Measurements from ENCODE around the gene TMEM87B. TPM values are rescaled to one million over a fixed set of nuclear protein-coding genes. Genes with fewer than 3 reads are reported as not detected.

The TMEM87B gene
- total RNA-seq, 1 experiment from 2014 or later: 10.6 TPM

- DNase-seq (ENCODE audit: low spot score) (no peak), ATAC-seq (no peak)
- Mint-ChIP-seq H3K36me3 (no peaks in the 10 kb centered on the region), H3K27ac (no peak overlapping the region), H3K9me3 (no peaks in the 10 kb centered on the region), H3K4me3 (no peak overlapping the region), H3K27me3 (ENCODE audit: low read depth) (no peaks in the 10 kb centered on the region), H3K4me1 (peaks cover 12% of the 10 kb centered on the region)
- no peak for TF ChIP-seq ZNF671 (CRISPR knock-in tag; IDR thresholded peaks at IDR 0.05)
- TF ChIP-seq NR3C1 (CRISPR knock-in tag; conservative IDR thresholded peaks at IDR 0.05; ENCODE audit: low read depth): no peak
- TF ChIP-seq, protein P1, sequence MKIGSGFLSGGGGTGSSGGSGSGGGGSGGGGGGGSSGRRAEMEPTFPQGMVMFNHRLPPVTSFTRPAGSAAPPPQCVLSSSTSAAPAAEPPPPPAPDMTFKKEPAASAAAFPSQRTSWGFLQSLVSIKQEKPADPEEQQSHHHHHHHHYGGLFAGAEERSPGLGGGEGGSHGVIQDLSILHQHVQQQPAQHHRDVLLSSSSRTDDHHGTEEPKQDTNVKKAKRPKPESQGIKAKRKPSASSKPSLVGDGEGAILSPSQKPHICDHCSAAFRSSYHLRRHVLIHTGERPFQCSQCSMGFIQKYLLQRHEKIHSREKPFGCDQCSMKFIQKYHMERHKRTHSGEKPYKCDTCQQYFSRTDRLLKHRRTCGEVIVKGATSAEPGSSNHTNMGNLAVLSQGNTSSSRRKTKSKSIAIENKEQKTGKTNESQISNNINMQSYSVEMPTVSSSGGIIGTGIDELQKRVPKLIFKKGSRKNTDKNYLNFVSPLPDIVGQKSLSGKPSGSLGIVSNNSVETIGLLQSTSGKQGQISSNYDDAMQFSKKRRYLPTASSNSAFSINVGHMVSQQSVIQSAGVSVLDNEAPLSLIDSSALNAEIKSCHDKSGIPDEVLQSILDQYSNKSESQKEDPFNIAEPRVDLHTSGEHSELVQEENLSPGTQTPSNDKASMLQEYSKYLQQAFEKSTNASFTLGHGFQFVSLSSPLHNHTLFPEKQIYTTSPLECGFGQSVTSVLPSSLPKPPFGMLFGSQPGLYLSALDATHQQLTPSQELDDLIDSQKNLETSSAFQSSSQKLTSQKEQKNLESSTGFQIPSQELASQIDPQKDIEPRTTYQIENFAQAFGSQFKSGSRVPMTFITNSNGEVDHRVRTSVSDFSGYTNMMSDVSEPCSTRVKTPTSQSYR (CRISPR knock-in tag; IDR thresholded peaks at IDR 0.05): no peak
- TF ChIP-seq ZNF396 (CRISPR knock-in tag; IDR thresholded peaks at IDR 0.05; ENCODE audit: borderline replicate concordance): no peak
- TF ChIP-seq JAZF1 (CRISPR knock-in tag; IDR thresholded peaks at IDR 0.05): no peak
- TF ChIP-seq ZNF219 (CRISPR knock-in tag; IDR thresholded peaks at IDR 0.05; ENCODE audit: borderline replicate concordance): no peak
- TF ChIP-seq ARID4B (CRISPR knock-in tag; IDR thresholded peaks at IDR 0.05; ENCODE audit: borderline replicate concordance): no peak
- TF ChIP-seq, protein P2, sequence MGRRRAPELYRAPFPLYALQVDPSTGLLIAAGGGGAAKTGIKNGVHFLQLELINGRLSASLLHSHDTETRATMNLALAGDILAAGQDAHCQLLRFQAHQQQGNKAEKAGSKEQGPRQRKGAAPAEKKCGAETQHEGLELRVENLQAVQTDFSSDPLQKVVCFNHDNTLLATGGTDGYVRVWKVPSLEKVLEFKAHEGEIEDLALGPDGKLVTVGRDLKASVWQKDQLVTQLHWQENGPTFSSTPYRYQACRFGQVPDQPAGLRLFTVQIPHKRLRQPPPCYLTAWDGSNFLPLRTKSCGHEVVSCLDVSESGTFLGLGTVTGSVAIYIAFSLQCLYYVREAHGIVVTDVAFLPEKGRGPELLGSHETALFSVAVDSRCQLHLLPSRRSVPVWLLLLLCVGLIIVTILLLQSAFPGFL (CRISPR knock-in tag; IDR thresholded peaks at IDR 0.05; ENCODE audit: borderline replicate concordance): no peak
- no peak for TF ChIP-seq GRHL2 (CRISPR knock-in tag; IDR thresholded peaks at IDR 0.05; ENCODE audit: insufficient replicate concordance, severe bottlenecking)
- TF ChIP-seq ATF1 (CRISPR knock-in tag; IDR thresholded peaks at IDR 0.05): no peak
- TF ChIP-seq NFATC4 (CRISPR knock-in tag; IDR thresholded peaks at IDR 0.05): no peak
- no peak for TF ChIP-seq ZMAT4 (CRISPR knock-in tag; IDR thresholded peaks at IDR 0.05)
- TF ChIP-seq E2F1 (CRISPR knock-in tag; IDR thresholded peaks at IDR 0.05): no peak
- TF ChIP-seq, protein P3, sequence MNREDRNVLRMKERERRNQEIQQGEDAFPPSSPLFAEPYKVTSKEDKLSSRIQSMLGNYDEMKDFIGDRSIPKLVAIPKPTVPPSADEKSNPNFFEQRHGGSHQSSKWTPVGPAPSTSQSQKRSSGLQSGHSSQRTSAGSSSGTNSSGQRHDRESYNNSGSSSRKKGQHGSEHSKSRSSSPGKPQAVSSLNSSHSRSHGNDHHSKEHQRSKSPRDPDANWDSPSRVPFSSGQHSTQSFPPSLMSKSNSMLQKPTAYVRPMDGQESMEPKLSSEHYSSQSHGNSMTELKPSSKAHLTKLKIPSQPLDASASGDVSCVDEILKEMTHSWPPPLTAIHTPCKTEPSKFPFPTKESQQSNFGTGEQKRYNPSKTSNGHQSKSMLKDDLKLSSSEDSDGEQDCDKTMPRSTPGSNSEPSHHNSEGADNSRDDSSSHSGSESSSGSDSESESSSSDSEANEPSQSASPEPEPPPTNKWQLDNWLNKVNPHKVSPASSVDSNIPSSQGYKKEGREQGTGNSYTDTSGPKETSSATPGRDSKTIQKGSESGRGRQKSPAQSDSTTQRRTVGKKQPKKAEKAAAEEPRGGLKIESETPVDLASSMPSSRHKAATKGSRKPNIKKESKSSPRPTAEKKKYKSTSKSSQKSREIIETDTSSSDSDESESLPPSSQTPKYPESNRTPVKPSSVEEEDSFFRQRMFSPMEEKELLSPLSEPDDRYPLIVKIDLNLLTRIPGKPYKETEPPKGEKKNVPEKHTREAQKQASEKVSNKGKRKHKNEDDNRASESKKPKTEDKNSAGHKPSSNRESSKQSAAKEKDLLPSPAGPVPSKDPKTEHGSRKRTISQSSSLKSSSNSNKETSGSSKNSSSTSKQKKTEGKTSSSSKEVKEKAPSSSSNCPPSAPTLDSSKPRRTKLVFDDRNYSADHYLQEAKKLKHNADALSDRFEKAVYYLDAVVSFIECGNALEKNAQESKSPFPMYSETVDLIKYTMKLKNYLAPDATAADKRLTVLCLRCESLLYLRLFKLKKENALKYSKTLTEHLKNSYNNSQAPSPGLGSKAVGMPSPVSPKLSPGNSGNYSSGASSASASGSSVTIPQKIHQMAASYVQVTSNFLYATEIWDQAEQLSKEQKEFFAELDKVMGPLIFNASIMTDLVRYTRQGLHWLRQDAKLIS (CRISPR knock-in tag; IDR thresholded peaks at IDR 0.05; ENCODE audit: borderline replicate concordance): no peak
- no peak for TF ChIP-seq FOXP4 (CRISPR knock-in tag; IDR thresholded peaks at IDR 0.05)
- TF ChIP-seq ETV6 (CRISPR knock-in tag; IDR thresholded peaks at IDR 0.05): no peak
- CTCF ChIA-PET: no interaction called here
- POLR2A ChIA-PET: no interaction called here
Measured at GRCh38 chr2:112151271-112151670, 96.2 kb downstream of the TMEM87B start.
